Transverse colon (tissue), 4 donors: ENCODE measurements around the gene CAMK2B. TPM values are rescaled to one million over a fixed set of nuclear protein-coding genes. Genes with fewer than 3 reads are reported as not detected.

ENCODE experiments used
- DNase-seq: peaks from one replicate; pipeline ENCODE4 v3.0.0-alpha.2; 2019
- H3K27ac ChIP-seq, 4 donors: fragments of 200-600 bp; sonication (generic); 2 replicates each; pipeline ENCODE4 v1.5.1; 2016 to 2018; ENCODE audit warnings: inconsistent platforms in 4 of 4
- H3K27me3 ChIP-seq: fragments of 200-600 bp; sonication (generic); 2 replicates; pipeline ENCODE4 v1.5.1; 2017; ENCODE audit warnings: inconsistent platforms
- H3K36me3 ChIP-seq, 4 donors: fragments of 200-600 bp; sonication (generic); 2 replicates each; pipeline ENCODE4 v1.5.1; 2017 to 2019; ENCODE audit warnings: inconsistent platforms in 4 of 4
- H3K4me1 ChIP-seq, 4 donors: fragments of 200-600 bp; sonication (generic); 2 replicates each; pipeline ENCODE4 v1.5.1; 2017 to 2020; ENCODE audit warnings: inconsistent platforms in 4 of 4
- H3K4me3 ChIP-seq, 4 donors: fragments of 200-600 bp; sonication (generic); 1 replicate in 1 of 4; 2 replicates in 3 of 4; pipeline versions ENCODE4 v1.5.1 to v1.6.1; 2017 to 2019; ENCODE audit warnings: inconsistent platforms in 4 of 4
- H3K9me3 ChIP-seq, 2 donors: fragments of 200-600 bp; sonication (generic); 2 replicates each; pipeline ENCODE4 v1.5.1; 2017 to 2019; ENCODE audit warnings: inconsistent platforms in 2 of 2
- EP300 ChIP-seq: sonication (generic); formaldehyde crosslinking; IDR thresholded peaks from one replicate; pipeline ENCODE4 v1.6.1; 2017; ENCODE audit warnings: antibody characterized with exemption, low read depth
- POLR2A ChIP-seq: fragments of 450-650 bp; IDR thresholded peaks from one replicate; pipeline ENCODE4 v1.6.1; 2016; ENCODE audit warnings: antibody characterized with exemption, mild to moderate bottlenecking, moderate library complexity
- POLR2AphosphoS5 ChIP-seq, 3 donors: sonication (generic); formaldehyde crosslinking; IDR thresholded peaks; one replicate each; pipeline ENCODE4 v1.6.1; 2016; ENCODE audit warnings: antibody characterized with exemption in 3 of 3
- WGBS, 2 donors: methylation state at CpG; one replicate each; pipeline ENCODE4 v1.1.5; 2018; ENCODE audit warnings: low coverage in 1 of 2; 5-methylcytosine and 5-hydroxymethylcytosine counted together
- in situ Hi-C, 4 donors: fragments of 200-750 bp; cut with MboI; loops; one replicate each; pipeline versions ENCODE4 v1.15.0 to v1.15.1; 2017; ENCODE audit warnings: low sequenced_read_pairs in 3 of 4, low pct_ligation_motif_present in 1 of 4, low pct_unique_long_range_greater_than_20kb in 1 of 4
- intact Hi-C: fragments of 100-400 bp; cut with DNase I; formaldehyde crosslinking; loops from one replicate; pipeline ENCODE4 v1.15.1; 2023; ENCODE audit warnings: low total_unique reads
- total RNA-seq, 4 donors: library from RNA; depleted of rRNA; stranded (reverse); fragments of >200 nt; gene quantifications; one replicate each; pipeline ENCODE4 v1.1.0, GENCODE V29; 2016
- TF ChIP-seq, protein P1 (sequence below), 5 experiments: fragments of 200-600 bp in 3 of 5; fragments of 450-650 bp in 2 of 5; sonication (generic) in 3 of 5; IDR thresholded peaks; 1 replicate in 2 of 5; 2 replicates in 3 of 5; pipeline ENCODE4 v1.5.1; 2016 to 2017; ENCODE audit warnings: antibody characterized with exemption in 5 of 5, inconsistent platforms in 3 of 5, mild to moderate bottlenecking in 2 of 5, moderate library complexity in 1 of 5

Gene CAMK2B
- total RNA-seq, 4 donors from 2014 or later = 0.16 to 2.8 (median 0.27) TPM; not detected in 1

DNA sequence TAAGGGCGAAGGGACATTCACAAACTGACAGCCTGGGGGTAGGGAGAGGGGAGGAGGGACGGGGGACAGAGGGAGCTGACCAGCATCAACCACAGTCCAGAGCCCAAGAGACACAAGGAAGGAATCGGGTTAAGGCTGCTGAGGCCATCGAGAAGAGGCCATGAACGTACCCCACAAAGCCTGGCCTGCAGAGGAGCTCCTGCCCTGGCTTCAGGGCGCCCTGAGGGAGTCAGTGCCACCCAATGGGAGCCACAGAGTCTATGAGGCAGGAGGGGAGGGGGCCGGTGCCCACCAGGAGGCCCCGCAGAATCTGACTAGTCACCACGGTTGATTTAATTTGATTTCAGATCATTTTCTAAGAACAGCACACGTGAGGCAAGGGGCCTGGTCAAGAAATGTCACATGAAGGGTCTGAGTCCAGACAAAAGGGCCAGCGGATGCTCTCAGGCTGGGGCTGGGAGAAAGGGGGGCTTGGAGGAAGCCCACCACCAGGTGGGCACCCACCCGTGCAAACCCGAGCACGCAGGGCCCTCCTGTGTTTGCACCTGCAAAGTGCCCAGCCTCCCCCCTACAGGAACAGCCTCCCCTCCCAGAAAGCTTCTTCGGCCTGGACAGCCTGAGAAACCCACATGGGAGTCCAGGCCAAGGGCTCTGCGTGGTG lies 40.4 kb downstream of the CAMK2B start:
- Histone ChIP-seq H3K27ac (no peak overlapping the region), H3K4me1 (no peaks in the 10 kb centered on the region), H3K9me3 (no peaks in the 10 kb centered on the region), H3K27me3 (no peaks in the 10 kb centered on the region), H3K36me3 (no peaks in the 10 kb centered on the region), H3K4me3 (no peak overlapping the region)
- intact Hi-C loops = no loop called here
- TF ChIP-seq POLR2A (no peak), EP300 (no peak), POLR2AphosphoS5 (IDR thresholded peaks at IDR 0.05) (no peak)
- TF ChIP-seq, protein P1, sequence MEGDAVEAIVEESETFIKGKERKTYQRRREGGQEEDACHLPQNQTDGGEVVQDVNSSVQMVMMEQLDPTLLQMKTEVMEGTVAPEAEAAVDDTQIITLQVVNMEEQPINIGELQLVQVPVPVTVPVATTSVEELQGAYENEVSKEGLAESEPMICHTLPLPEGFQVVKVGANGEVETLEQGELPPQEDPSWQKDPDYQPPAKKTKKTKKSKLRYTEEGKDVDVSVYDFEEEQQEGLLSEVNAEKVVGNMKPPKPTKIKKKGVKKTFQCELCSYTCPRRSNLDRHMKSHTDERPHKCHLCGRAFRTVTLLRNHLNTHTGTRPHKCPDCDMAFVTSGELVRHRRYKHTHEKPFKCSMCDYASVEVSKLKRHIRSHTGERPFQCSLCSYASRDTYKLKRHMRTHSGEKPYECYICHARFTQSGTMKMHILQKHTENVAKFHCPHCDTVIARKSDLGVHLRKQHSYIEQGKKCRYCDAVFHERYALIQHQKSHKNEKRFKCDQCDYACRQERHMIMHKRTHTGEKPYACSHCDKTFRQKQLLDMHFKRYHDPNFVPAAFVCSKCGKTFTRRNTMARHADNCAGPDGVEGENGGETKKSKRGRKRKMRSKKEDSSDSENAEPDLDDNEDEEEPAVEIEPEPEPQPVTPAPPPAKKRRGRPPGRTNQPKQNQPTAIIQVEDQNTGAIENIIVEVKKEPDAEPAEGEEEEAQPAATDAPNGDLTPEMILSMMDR (IDR thresholded peaks at IDR 0.05) = no peak
- peak; percentile 2 for DNase-seq
- in situ Hi-C loops = no loop called here
- WGBS, 2 donors = 82% methylated on average over 16 of the region's 16 CpGs; no CpG with 5 or more reads in 1 of the 2 donors

DNA sequence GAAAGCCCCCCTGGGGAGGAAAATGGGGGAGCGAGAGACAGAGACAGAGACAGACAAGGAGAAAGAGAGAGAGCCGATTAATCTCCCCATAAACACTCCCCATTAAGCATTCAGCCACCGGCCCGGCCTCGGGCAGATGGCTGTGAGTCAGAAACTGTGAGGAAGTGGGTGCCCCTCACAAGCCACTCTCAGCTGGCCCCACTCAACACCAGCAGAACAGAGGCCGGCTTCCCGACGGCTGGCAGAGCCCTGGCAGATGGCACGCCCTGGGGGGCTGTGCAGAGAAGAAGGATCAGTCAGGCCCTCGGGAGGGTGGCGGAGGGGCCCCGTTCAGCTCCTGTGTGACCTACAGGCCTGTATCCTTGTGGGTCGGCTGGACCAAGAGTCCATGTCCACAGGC lies 41.2 kb downstream of the CAMK2B start:
- H3K4me3 ChIP-seq = no peak overlapping the region
- no peaks in the 10 kb centered on the region for H3K36me3 ChIP-seq
- no peak overlapping the region for H3K27ac ChIP-seq
- H3K27me3 ChIP-seq = no peaks in the 10 kb centered on the region
- intact Hi-C loops (no loop called here), in situ Hi-C loops (no loop called here)
- no peaks in the 10 kb centered on the region for H3K9me3 ChIP-seq
- 72 to 75% methylated on average over 5 to 13 of the region's 13 CpGs for WGBS, 2 donors
- H3K4me1 ChIP-seq = no peaks in the 10 kb centered on the region
- TF ChIP-seq POLR2A = no peak
- DNase-seq = peak; percentile 4

DNA sequence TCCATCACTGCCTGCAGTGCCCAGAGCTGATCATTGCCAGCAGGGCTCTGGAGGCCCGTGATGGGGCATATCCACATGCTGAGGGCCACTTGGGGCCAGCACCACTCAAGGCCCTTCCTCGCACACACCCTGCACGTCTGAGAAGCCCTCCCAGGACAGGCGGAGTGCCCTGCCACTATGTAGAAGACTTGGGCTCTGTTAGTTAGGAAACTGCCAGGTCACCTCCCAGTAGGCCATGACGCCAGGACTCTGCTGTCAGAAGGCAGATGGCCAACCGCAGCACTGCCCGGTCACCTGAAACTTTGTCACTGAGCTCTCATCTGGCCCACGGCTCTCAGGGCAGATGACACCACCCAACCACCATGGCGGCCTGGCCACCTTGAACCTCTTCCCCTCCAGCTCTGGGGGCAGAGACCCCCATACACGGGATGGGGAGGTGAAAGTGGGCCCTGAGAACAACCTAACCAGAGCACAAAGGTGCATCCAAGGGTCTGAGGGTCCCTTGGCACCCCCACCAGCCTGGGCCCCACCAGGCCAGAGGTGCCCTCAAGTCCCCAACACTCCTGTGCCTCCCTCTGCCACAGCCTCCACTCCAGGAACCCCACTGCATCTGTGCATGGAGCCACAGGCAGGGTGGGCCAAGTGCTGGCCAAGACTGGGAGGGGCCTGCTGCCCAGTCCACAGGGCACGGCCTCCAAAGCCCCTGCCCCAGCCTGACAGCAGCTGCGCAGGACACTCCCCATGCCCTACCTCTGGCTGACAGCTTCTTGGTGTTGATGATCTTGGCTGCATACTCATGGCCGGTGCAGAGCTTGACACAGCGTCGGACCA lies 41.8 kb downstream of the CAMK2B start:
- intact Hi-C loops = no loop called here
- in situ Hi-C loops = no loop called here
- Histone ChIP-seq H3K36me3 (no peaks in the 10 kb centered on the region), H3K9me3 (no peaks in the 10 kb centered on the region), H3K27me3 (no peaks in the 10 kb centered on the region), H3K4me1 (no peaks in the 10 kb centered on the region), H3K4me3 (no peak overlapping the region), H3K27ac (no peak overlapping the region)
- TF ChIP-seq EP300 (no peak), POLR2A (no peak), POLR2AphosphoS5 (IDR thresholded peaks at IDR 0.05) (no peak)
- TF ChIP-seq, protein P1 (IDR thresholded peaks at IDR 0.05) = no peak
- WGBS, 2 donors = 85% methylated on average over 15 of the region's 15 CpGs; no CpG with 5 or more reads in 1 of the 2 donors
- DNase-seq = peak; percentile 3

DNA sequence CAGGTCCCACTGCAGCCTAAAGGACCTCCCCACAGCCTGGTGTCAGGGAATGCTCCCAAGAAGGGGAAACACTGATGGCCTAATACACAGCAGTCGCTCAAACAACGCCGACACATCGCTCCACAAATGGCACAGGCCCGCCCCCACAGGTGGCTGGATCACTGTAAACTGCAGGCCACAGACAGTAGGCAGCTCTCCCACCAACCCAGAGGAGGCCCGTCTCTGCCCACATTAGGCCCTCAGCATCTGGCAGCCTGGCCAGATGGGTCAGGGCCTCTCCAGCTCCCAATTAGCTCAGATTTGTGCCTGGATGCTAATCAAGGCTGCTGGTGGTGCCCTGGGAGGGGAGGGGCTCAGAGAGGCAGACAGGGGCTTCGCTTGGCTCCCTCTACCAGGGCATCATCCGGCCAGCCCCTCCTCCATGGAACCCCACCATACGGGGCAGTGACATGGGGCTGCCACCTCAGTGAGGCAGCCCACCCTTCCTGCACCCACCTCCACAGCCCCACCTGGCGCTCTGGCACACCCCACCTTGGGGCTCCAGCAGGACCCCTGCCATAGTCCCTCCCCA lies 42.7 kb downstream of the CAMK2B start:
- peak; percentile 3 for DNase-seq
- Histone ChIP-seq H3K4me3 (no peak overlapping the region), H3K4me1 (no peaks in the 10 kb centered on the region), H3K27ac (no peak overlapping the region), H3K27me3 (no peaks in the 10 kb centered on the region), H3K9me3 (no peaks in the 10 kb centered on the region), H3K36me3 (no peaks in the 10 kb centered on the region)
- TF ChIP-seq POLR2AphosphoS5 (IDR thresholded peaks at IDR 0.05) = no peak
- TF ChIP-seq, protein P1 (IDR thresholded peaks at IDR 0.05) = no peak
- TF ChIP-seq EP300 = no peak
- TF ChIP-seq POLR2A = no peak
- in situ Hi-C loops (no loop called here), intact Hi-C loops (no loop called here)
- 82 to 90% methylated on average over 2 to 9 of the region's 10 CpGs for WGBS, 2 donors
